IMR-90 (cell line): ENCODE results near the gene SH2B3. TPM values are rescaled to one million over a fixed set of nuclear protein-coding genes. Genes with fewer than 3 reads are reported as not detected.
A peak's percentile ranks its signal among the peaks of the same experiment; 100 is the strongest.

ENCODE experiments used
- ATAC-seq: fragments of 200-7000 bp; cut with Tn5 transposase; 2 replicates; pipeline ENCODE4 v1.9.1; 2020; ENCODE audit warnings: low read depth, mild to moderate bottlenecking, moderate library complexity
- BruUV-seq: library from RNA; stranded (reverse); fragments of 400-500 nt; replicated peaks from 2 replicates; lab custom pipeline; 2021; lab: Mats Ljungman, UMichigan
- CTCF ChIA-PET: fragments of 300-600 bp; formaldehyde crosslinking; extraction: SDS; loops from one replicate; lab custom pipeline; 2021; ENCODE audit warnings: antibody characterized with exemption; lab: Yijun Ruan, JAX
- POLR2A ChIA-PET: fragments of 300-600 bp; sonication (Branson Sonifier 250); formaldehyde crosslinking; loops from one replicate; lab custom pipeline; 2022; ENCODE audit warnings: antibody characterized with exemption; ENCODE audit not compliant: unreplicated experiment; lab: Charles Lee
- DNase-seq: peaks from one replicate; pipeline ENCODE4 v3.0.0; 2013
- H2AFZ ChIP-seq: replicated peaks from 2 replicates; pipeline ENCODE3; 2013; ENCODE audit warnings: low read length, mild to moderate bottlenecking; ENCODE audit not compliant: poor library complexity
- H2AK5ac ChIP-seq: 2 replicates; pipeline ENCODE4 v1.6.1; 2013; ENCODE audit warnings: low read depth, low read length, inconsistent platforms
- H2AK9ac ChIP-seq: replicated peaks from 2 replicates; pipeline ENCODE3; 2013; ENCODE audit warnings: mild to moderate bottlenecking, low read depth, low read length, moderate library complexity; ENCODE audit not compliant: poor library complexity
- H2BK120ac ChIP-seq: 2 replicates; pipeline ENCODE4 v1.6.1; 2013; ENCODE audit warnings: low read depth, low read length, inconsistent platforms
- H2BK15ac ChIP-seq: 3 replicates; pipeline ENCODE4 v1.6.1; 2013; ENCODE audit warnings: low read depth, low read length, inconsistent platforms
- H2BK20ac ChIP-seq: 2 replicates; pipeline ENCODE4 v1.6.1; 2013; ENCODE audit warnings: low read depth, mild to moderate bottlenecking, inconsistent platforms, low read length, moderate library complexity
- H2BK5ac ChIP-seq: 2 replicates; pipeline ENCODE4 v1.6.1; 2013; ENCODE audit warnings: mild to moderate bottlenecking, low read depth, low read length, inconsistent platforms; ENCODE audit not compliant: poor library complexity, severe bottlenecking
- H3K14ac ChIP-seq: replicated peaks from 2 replicates; pipeline ENCODE4 v1.6.1; 2013; ENCODE audit warnings: low read depth, low read length, inconsistent platforms
- H3K18ac ChIP-seq: 2 replicates; pipeline ENCODE4 v1.6.1; 2013; ENCODE audit warnings: low read depth, low read length, control low read depth
- H3K23ac ChIP-seq: 2 replicates; pipeline ENCODE4 v1.6.1; 2013; ENCODE audit warnings: low read depth, low read length, inconsistent platforms
- H3K27ac ChIP-seq: 2 replicates; pipeline ENCODE4 v1.5.1; 2013; ENCODE audit warnings: mild to moderate bottlenecking, control low read depth, low read length; ENCODE audit not compliant: insufficient read depth
- H3K27me3 ChIP-seq: 2 replicates; pipeline ENCODE4 v1.6.1; 2013; ENCODE audit warnings: low read length; ENCODE audit not compliant: control insufficient read depth, insufficient read depth
- H3K36me3 ChIP-seq: 2 replicates; pipeline ENCODE4 v1.6.1; 2013; ENCODE audit warnings: low read length, mixed read lengths; ENCODE audit not compliant: control insufficient read depth, insufficient read depth
- H3K4ac ChIP-seq: 2 replicates; pipeline ENCODE4 v1.6.1; 2013; ENCODE audit warnings: low read depth, low read length, inconsistent platforms
- H3K4me1 ChIP-seq: 2 replicates; pipeline ENCODE4 v1.6.1; 2013; ENCODE audit warnings: low read length, mixed read lengths; ENCODE audit not compliant: control insufficient read depth, insufficient read depth
- H3K4me2 ChIP-seq: 2 replicates; pipeline ENCODE4 v1.6.1; 2013; ENCODE audit warnings: low read depth, mild to moderate bottlenecking, control low read depth, low read length, moderate library complexity
- H3K4me3 ChIP-seq: 2 replicates; pipeline ENCODE4 v1.5.1; 2013; ENCODE audit warnings: low read depth, mild to moderate bottlenecking, control low read depth, low read length, moderate library complexity; ENCODE audit not compliant: insufficient read depth
- H3K56ac ChIP-seq: 2 replicates; pipeline ENCODE4 v1.6.1; 2013; ENCODE audit warnings: low read length, inconsistent platforms; ENCODE audit not compliant: insufficient read depth; ENCODE audit errors: extremely low read depth
- H3K79me1 ChIP-seq, 2 experiments: 2 replicates each; pipeline ENCODE4 v1.6.1; 2013; ENCODE audit warnings: low read length in 2 of 2, inconsistent platforms in 1 of 2, low read depth in 1 of 2
- H3K9ac ChIP-seq: 2 replicates; pipeline ENCODE4 v1.6.1; 2013; ENCODE audit warnings: low read depth, low read length, control low read depth
- H3K9me1 ChIP-seq: 2 replicates; pipeline ENCODE4 v1.6.1; 2013; ENCODE audit warnings: low read length, inconsistent platforms; ENCODE audit not compliant: insufficient read depth
- H3K9me3 ChIP-seq: 2 replicates; pipeline ENCODE4 v1.6.1; 2013; ENCODE audit warnings: low read length; ENCODE audit not compliant: control insufficient read depth, insufficient read depth
- H4K20me1 ChIP-seq: 2 replicates; pipeline ENCODE4 v1.6.1; 2013; ENCODE audit warnings: low read length, inconsistent platforms; ENCODE audit not compliant: insufficient read depth
- H4K5ac ChIP-seq: 2 replicates; pipeline ENCODE4 v1.6.1; 2013; ENCODE audit warnings: mild to moderate bottlenecking, low read depth, low read length, control low read depth
- H4K8ac ChIP-seq, 2 experiments: 2 replicates each; pipeline ENCODE4 v1.6.1; 2013; ENCODE audit warnings: low read depth in 2 of 2, low read length in 2 of 2, control low read depth in 1 of 2, inconsistent platforms in 1 of 2
- H4K91ac ChIP-seq: 2 replicates; pipeline ENCODE4 v1.6.1; 2013; ENCODE audit warnings: low read depth, low read length, inconsistent platforms; ENCODE audit not compliant: insufficient read depth
- FOS ChIP-seq: fragments of 150-350 bp; IDR thresholded peaks from 2 replicates; pipeline ENCODE4 v1.6.1; 2016; ENCODE audit warnings: low read depth, low read length
- MAFK ChIP-seq: IDR thresholded peaks from 2 replicates; pipeline ENCODE4 v1.6.1; 2012; ENCODE audit warnings: low read depth, low read length, improper control_type of control experiment
- RCOR1 ChIP-seq: IDR thresholded peaks from 2 replicates; pipeline ENCODE4 v1.6.1; 2012; ENCODE audit warnings: mild to moderate bottlenecking, low read length, improper control_type of control experiment; ENCODE audit not compliant: insufficient replicate concordance
- WGBS, 2 experiments: methylation state at CpG; one replicate each; pipeline versions ENCODE4 v1.1.5 to v1.1.7; 2013; ENCODE audit warnings: missing lambda C conversion rate in 2 of 2; ENCODE audit not compliant: insufficient read length in 1 of 2; ENCODE audit errors: extremely low coverage in 2 of 2; 5-methylcytosine and 5-hydroxymethylcytosine counted together
- dilution Hi-C: fragments of 300-500 bp; cut with HindIII; formaldehyde crosslinking; loops from one replicate; pipeline ENCODE4 v1.14.3; 2018; ENCODE audit warnings: low sequenced_read_pairs; ENCODE audit not compliant: unreplicated experiment
- in situ Hi-C: fragments of 300-500 bp; cut with MboI; formaldehyde crosslinking; loops from 3 replicates; pipeline ENCODE4 v1.14.3; 2019; ENCODE audit warnings: low sequenced_read_pairs, inconsistent platforms, mixed read lengths
- intact Hi-C: fragments of 100-400 bp; cut with micrococcal nuclease; formaldehyde crosslinking; loops from 2 replicates; pipeline ENCODE4 v1.10.0; 2022
- polyA plus RNA-seq, 3 experiments: library from polyadenylated mRNA; depleted of rRNA; stranded (reverse); fragments of >200 nt; gene quantifications; 2 replicates each; pipeline ENCODE4 v1.2.3, GENCODE V29; 2012; ENCODE audit warnings: low replicate concordance in 1 of 3
- total RNA-seq: library from RNA; depleted of rRNA; stranded (reverse); fragments of >200 nt; gene quantifications from 2 replicates; pipeline ENCODE4 v1.2.3, GENCODE V29; 2012
- TF ChIP-seq, protein P1 (sequence below): conservative IDR thresholded peaks from 2 replicates; pipeline ENCODE4 v1.5.1; 2012; ENCODE audit warnings: mild to moderate bottlenecking, low read depth, low read length, improper control_type of control experiment

SH2B3 gene
- total and polyA plus RNA-seq, 2 of the 4 experiments (the other 2 are of a cell fraction) = 9.3 to 20.2 TPM

DNA sequence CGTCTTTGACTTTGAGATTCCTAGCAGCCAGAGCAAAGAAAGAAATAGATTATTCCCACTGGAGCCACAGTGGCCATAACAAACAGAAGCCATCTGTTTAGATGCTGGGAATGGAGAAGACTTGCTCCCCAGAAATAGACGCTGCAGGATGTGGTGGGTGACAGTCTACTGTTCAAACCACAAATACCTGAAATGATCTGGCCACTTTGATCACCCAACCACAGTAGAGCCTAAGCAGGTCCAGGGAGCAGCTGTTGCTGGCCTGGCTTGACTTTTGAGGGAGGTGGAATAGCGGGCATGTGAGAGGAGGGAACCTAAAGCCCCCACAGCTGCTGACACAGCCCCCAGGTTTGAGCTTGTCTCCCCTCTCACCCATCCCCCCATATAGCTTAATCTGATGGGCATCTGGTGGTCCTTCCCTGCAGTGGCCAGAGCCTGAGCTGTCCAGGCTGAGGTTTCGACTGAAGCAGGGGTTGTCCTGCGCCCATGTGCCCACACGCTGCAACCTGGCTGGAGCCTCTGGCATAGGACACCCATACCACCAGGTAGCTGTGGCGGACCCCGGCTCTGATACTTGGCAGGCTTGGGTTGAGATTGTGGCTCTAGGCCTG is 38.7 kb downstream of the SH2B3 start:
- Histone ChIP-seq H3K27me3 (no peaks in the 10 kb centered on the region), H3K56ac (no peak overlapping the region), H3K4me1 (peaks cover 16% of the 10 kb centered on the region), H3K79me1 (peaks cover 16 to 87% of the 10 kb centered on the region in 2 experiments; a peak in 3 of 4 replicates), H2BK20ac (no peak overlapping the region), H2AK5ac (no peak overlapping the region), H2AFZ (no peak overlapping the region), H2BK120ac (no peak overlapping the region), H2BK5ac (no peak overlapping the region), H3K4ac (no peak overlapping the region), H3K4me2 (no peak overlapping the region), H2BK15ac (no peak overlapping the region), H3K18ac (no peak overlapping the region), H3K9me1 (peaks cover 15% of the 10 kb centered on the region), H3K9ac (no peak overlapping the region), H2AK9ac (no peak overlapping the region), H3K9me3 (no peaks in the 10 kb centered on the region), H4K5ac (no peak overlapping the region), H3K36me3 (peaks cover 62% of the 10 kb centered on the region), H4K91ac (no peak overlapping the region), H4K20me1 (peaks cover 76% of the 10 kb centered on the region), H3K4me3 (no peak overlapping the region), H4K8ac (0 out of 4 replicates have a peak overlapping the region, but pooled peaks of 1 of the 2 experiments have one; percentile 5), H3K27ac (no peak overlapping the region), H3K14ac (no peak overlapping the region), H3K23ac (no peak overlapping the region)
- no TSS peak for BruUV-seq
- ATAC-seq (no peak), DNase-seq (no peak)
- whole genome bisulfite sequencing, 2 experiments = 100% methylated on average over 2 of the region's 8 CpGs; no CpG with 5 or more reads in 1 of the 2 experiments
- POLR2A ChIA-PET = interaction anchor here (1.1 kb wide), 1 partner anchor 10 kb away, joined by 3 read pairs; no protein-coding TSS in a partner anchor
- dilution Hi-C loops = no loop called here
- CTCF ChIA-PET = interaction anchor here (0.6 to 2.0 kb wide), 3 partner anchors 45 to 229 kb away, joined by 3 to 10 read pairs (median 4); no protein-coding TSS in a partner anchor
- intact Hi-C loops = no loop called here
- in situ Hi-C loops = no loop called here
- TF ChIP-seq MAFK (no peak), FOS (no peak), RCOR1 (no peak)
- TF ChIP-seq, protein P1, sequence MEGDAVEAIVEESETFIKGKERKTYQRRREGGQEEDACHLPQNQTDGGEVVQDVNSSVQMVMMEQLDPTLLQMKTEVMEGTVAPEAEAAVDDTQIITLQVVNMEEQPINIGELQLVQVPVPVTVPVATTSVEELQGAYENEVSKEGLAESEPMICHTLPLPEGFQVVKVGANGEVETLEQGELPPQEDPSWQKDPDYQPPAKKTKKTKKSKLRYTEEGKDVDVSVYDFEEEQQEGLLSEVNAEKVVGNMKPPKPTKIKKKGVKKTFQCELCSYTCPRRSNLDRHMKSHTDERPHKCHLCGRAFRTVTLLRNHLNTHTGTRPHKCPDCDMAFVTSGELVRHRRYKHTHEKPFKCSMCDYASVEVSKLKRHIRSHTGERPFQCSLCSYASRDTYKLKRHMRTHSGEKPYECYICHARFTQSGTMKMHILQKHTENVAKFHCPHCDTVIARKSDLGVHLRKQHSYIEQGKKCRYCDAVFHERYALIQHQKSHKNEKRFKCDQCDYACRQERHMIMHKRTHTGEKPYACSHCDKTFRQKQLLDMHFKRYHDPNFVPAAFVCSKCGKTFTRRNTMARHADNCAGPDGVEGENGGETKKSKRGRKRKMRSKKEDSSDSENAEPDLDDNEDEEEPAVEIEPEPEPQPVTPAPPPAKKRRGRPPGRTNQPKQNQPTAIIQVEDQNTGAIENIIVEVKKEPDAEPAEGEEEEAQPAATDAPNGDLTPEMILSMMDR = no peak
